HG02973 (cell line): Measurements from ENCODE around the gene SLC2A13.
"Not testable (repeated sequence)": the region's sequence is repeated elsewhere in the genome, so short reads cannot be mapped to it uniquely, and the experiment has no call there.

Experiments
- ATAC-seq: cut with Tn5 transposase; IDR thresholded peaks from one replicate; pipeline ENCODE4 v1.9.1; 2021; ENCODE audit warnings: moderate library complexity; ENCODE audit not compliant: unreplicated experiment

Gene SLC2A13

GRCh38 chr12:39824505-39825212 lies 281.2 kb downstream of the SLC2A13 start:
- ATAC-seq: no peak

- ATAC-seq: no peak
These were observed 289.2 kb downstream of the SLC2A13 start for GRCh38 chr12:39816671-39817185.

DNA sequence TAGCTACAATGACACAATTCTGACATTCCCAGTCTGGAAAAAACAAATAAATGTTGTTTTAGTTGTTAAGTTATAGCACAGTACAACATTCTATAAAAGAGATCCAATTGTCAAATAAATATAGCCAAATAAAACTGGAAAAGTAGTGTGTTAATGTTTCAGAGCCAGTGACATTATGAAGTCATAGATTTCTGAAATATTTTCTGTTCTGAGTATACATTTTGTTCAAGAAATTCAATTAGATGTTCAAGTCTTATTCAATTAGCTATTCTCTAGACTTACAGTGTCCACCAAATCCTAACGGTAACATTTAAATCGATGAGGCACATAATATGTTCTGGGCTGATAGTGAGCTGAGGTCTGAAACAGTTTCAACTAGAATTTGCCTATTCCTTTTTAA lies 290.1 kb downstream of the SLC2A13 start:
- ATAC-seq: no peak

DNA sequence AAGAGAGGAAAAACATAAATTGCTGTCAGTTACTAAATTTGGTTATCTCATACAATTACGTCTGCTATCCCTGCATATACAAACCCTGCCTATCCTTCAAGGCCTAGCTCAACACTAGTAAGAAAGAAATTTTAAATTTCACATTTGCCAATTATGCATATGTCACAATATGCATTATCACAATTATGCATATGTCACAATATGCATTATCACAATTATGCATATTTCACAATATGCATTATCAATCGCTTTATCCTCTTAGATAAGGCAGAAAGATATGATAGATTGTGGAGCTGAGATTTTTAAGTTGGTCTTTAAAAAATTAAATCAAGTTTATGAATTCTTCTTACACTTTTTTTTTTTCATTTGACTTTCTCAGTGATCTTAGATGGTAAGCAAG lies 291.3 kb downstream of the SLC2A13 start:
- ATAC-seq: no peak

DNA sequence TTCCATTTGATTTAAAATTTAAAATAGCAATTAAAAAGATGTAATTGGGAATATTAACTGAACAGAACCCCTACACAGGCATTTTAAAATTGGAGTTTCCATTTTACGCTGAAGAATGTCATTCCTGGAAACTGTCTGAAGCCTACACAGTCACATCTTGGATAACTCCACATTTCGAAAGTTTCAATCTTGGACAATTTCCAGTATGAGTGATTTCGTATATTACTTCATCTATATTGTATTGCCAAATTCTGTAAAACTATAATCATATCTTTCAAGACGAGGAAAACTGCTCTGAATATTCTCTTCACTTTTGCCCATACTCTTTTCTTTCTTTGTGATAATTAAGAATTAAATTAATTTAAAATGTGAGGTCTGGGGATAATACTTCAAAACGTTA lies 292.1 kb downstream of the SLC2A13 start:
- no peak for ATAC-seq

- ATAC-seq: not testable (repeated sequence)
These were observed 293.4 kb downstream of the SLC2A13 start for GRCh38 chr12:39812456-39812855.

GRCh38 chr12:39807043-39807442 lies 298.8 kb downstream of the SLC2A13 start:
- peak; percentile 66 for ATAC-seq

- no peak for ATAC-seq
These were observed 300.2 kb downstream of the SLC2A13 start for GRCh38 chr12:39805651-39806050.

- no peak for ATAC-seq
These were observed 301.0 kb downstream of the SLC2A13 start for GRCh38 chr12:39804898-39805297.

GRCh38 chr12:39804479-39804878 lies 301.4 kb downstream of the SLC2A13 start:
- ATAC-seq: no peak

- ATAC-seq: no peak
These were observed 302.7 kb downstream of the SLC2A13 start for GRCh38 chr12:39803151-39803550.

- ATAC-seq: no peak
These were observed 306.9 kb downstream of the SLC2A13 start for GRCh38 chr12:39798977-39799376.

- no peak for ATAC-seq
These were observed 307.5 kb downstream of the SLC2A13 start for GRCh38 chr12:39798429-39798828.

DNA sequence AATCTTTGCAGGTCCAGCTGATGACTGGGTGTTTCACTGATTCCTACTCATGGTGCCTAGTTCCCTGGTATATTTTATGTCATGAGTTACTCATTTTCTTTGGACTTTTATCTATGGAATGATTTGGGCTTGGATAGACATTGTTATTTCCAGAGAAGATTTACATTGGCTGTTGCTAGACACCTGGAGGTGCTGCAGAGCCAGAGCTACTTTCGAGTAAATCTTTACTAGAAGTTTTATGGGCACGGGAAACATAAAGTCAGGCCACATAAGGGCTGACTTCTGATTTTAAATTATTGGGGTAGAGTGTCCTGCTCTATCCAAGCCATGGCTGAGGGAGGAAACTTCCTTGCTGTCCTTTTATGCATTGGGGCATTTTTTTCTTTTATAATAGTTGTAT lies 310.4 kb downstream of the SLC2A13 start:
- ATAC-seq: no peak

GRCh38 chr12:39792938-39793337 lies 312.9 kb downstream of the SLC2A13 start:
- ATAC-seq: no peak

- ATAC-seq: no peak
These were observed 317.6 kb downstream of the SLC2A13 start for GRCh38 chr12:39788239-39788638.

- not testable (repeated sequence) for ATAC-seq
These were observed 320.1 kb downstream of the SLC2A13 start for GRCh38 chr12:39785814-39786213.

DNA sequence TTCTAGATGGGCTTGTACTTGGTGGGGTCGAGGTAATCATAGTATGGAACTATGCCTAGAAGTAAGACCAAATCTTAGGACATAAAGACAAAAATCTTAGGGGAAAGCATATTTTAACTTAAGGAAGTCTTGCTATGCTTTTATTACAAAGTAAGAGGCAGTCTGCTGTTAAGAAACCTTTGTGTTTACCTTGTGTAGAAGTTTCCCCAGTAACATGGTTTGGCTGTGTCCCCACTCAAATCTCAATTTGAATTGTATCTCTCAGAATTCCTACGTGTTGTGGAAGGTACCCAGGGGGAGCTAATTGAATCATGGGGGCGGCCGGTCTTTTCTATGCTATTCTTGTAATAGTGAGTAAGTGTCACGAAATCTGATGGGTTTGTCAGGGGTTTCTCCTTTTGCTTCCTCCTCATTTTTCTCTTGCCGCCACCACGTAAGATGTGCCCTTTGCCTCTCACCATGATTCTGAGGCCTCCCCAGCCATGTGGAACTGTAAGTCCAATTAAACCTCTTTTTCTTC lies 323.8 kb downstream of the SLC2A13 start:
- no peak for ATAC-seq

- ATAC-seq: no peak
These were observed 324.9 kb downstream of the SLC2A13 start for GRCh38 chr12:39780913-39781446.

DNA sequence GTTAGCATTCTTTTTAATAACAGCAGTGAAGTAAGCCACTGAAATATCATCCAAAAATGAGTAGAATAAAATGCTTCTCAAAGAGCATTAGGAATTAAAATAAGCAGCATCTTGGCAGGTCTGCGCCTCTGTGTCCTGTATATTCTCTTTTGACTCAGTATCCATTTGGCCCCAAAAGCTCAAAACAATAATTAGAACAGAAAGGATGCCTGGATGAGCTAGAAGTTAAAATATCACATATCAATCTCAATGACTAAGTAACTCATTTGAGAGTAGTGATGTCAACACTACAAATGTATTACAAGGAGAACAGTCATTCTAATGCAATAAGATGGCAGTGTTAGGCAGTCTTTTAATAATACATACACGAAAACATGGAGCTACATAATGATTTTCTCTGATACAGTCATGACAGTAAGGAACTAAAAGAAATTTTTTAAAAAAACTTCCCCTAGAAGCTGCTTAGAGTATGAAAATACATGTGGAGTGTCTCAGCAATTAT lies 325.4 kb downstream of the SLC2A13 start:
- ATAC-seq: no peak

- ATAC-seq: no peak
These were observed 326.0 kb downstream of the SLC2A13 start for GRCh38 chr12:39779768-39780340.

GRCh38 chr12:39777465-39777864 lies 328.4 kb downstream of the SLC2A13 start:
- no peak for ATAC-seq
